GM12892 (cell line): ENCODE measurements around the gene DTD2.

ENCODE experiments used
- POLR2A ChIP-seq: IDR thresholded peaks from 2 replicates; pipeline ENCODE4 v1.6.1; 2011; ENCODE audit warnings: low read depth, low read length, control low read depth
- POLR2AphosphoS5 ChIP-seq: IDR thresholded peaks from 2 replicates; pipeline ENCODE4 v1.6.1; 2011; ENCODE audit warnings: low read depth, low read length, control low read depth
- TAF1 ChIP-seq: IDR thresholded peaks from 2 replicates; pipeline ENCODE4 v1.6.1; 2011; ENCODE audit warnings: low read depth, mild to moderate bottlenecking, control low read depth, low read length, borderline replicate concordance

- TF ChIP-seq POLR2A (no peak), POLR2AphosphoS5 (no peak), TAF1 (no peak)
Observed at GRCh38 chr14:31425905-31426304, 31.4 kb downstream of the DTD2 start.
